Measurements from ENCODE around the gene SFRP4.
"Not testable (repeated sequence)": the region's sequence is repeated elsewhere in the genome, so short reads cannot be mapped to it uniquely, and the experiment has no call there.

The SFRP4 gene

GRCh38 chr7:37916673-37917660 is at the start of gene SFRP4:
TSS of gene SFRP4 (minus strand) at chr7:37916817. CDS start at chr7:37916537, 280 bp downstream.
- peak in 38 of 58 donors; percentile 8 to 66 (median 30) for DNase-seq

- DNase-seq, result no peak
Observed at GRCh38 chr7:37964196-37964595, 47.6 kb upstream of the SFRP4 start.

- no peak for DNase-seq
Observed at GRCh38 chr7:37961251-37961650, 44.6 kb upstream of the SFRP4 start.

GRCh38 chr7:37960483-37960882 is 43.9 kb upstream of the SFRP4 start:
- no peak for DNase-seq

- no peak for DNase-seq
Observed at GRCh38 chr7:37957221-37957970, 40.8 kb upstream of the SFRP4 start.

GRCh38 chr7:37956791-37957190 is 40.2 kb upstream of the SFRP4 start:
- DNase-seq, result no peak

GRCh38 chr7:37954217-37954616 is 37.6 kb upstream of the SFRP4 start:
- not testable (repeated sequence) for DNase-seq

GRCh38 chr7:37952240-37952639 is 35.6 kb upstream of the SFRP4 start:
- DNase-seq, result no peak

- DNase-seq, result no peak
Observed at GRCh38 chr7:37947941-37948210, 31.3 kb upstream of the SFRP4 start.

GRCh38 chr7:37947138-37947940 is 30.7 kb upstream of the SFRP4 start:
- DNase-seq, result no peak

GRCh38 chr7:37945336-37945735 is 28.7 kb upstream of the SFRP4 start:
- no peak for DNase-seq

GRCh38 chr7:37944737-37945054 is 28.1 kb upstream of the SFRP4 start:
- no peak for DNase-seq

GRCh38 chr7:37943905-37944736 is 27.5 kb upstream of the SFRP4 start:
- peak in 11 of 58 donors; percentile 1 to 55 (median 7) for DNase-seq

- DNase-seq, result peak in 28 of 58 donors; percentile 1 to 60 (median 10)
Observed at GRCh38 chr7:37942934-37943610, 26.5 kb upstream of the SFRP4 start.

- no peak for DNase-seq
Observed at GRCh38 chr7:37933018-37933566, 16.5 kb upstream of the SFRP4 start.

GRCh38 chr7:37932543-37932942 is 15.9 kb upstream of the SFRP4 start:
- DNase-seq, result no peak

- no peak for DNase-seq
Observed at GRCh38 chr7:37930226-37930948, 13.8 kb upstream of the SFRP4 start.

GRCh38 chr7:37928878-37929277 is 12.3 kb upstream of the SFRP4 start:
- no peak for DNase-seq

GRCh38 chr7:37927773-37928444 is 11.3 kb upstream of the SFRP4 start:
- DNase-seq, result no peak

All from anterior cingulate cortex (tissue), 58 donors.